Neuronal stem cell (in vitro differentiated cells): Measurements from ENCODE around the gene SOBP. TPM values are rescaled to one million over a fixed set of nuclear protein-coding genes. Genes with fewer than 3 reads are reported as not detected.

Experiments
- DNase-seq: peaks from one replicate; pipeline ENCODE4 v3.0.0-alpha.2; 2013; ENCODE audit warnings: low spot score
- H2AFZ ChIP-seq: one replicate; pipeline ENCODE4 v1.6.1; 2013; ENCODE audit warnings: mild to moderate bottlenecking, low read length, inconsistent platforms
- H2AK5ac ChIP-seq: 2 replicates; pipeline ENCODE4 v1.6.1; 2013; ENCODE audit warnings: low read depth, mild to moderate bottlenecking, inconsistent platforms, low read length, moderate library complexity, mixed read lengths
- H2BK120ac ChIP-seq: 2 replicates; pipeline ENCODE4 v1.6.1; 2013; ENCODE audit warnings: low read depth, mild to moderate bottlenecking, inconsistent platforms, low read length, moderate library complexity, mixed read lengths
- H2BK12ac ChIP-seq: one replicate; pipeline ENCODE4 v1.6.1; 2013; ENCODE audit warnings: low read length, inconsistent platforms
- H2BK15ac ChIP-seq: 2 replicates; pipeline ENCODE4 v1.6.1; 2013; ENCODE audit warnings: mild to moderate bottlenecking, low read length, inconsistent platforms, mixed read lengths
- H2BK5ac ChIP-seq: one replicate; pipeline ENCODE4 v1.6.1; 2013; ENCODE audit warnings: inconsistent platforms, mild to moderate bottlenecking, low read length, moderate library complexity
- H3K14ac ChIP-seq: one replicate; pipeline ENCODE4 v1.6.1; 2013; ENCODE audit warnings: low read length, inconsistent platforms
- H3K18ac ChIP-seq: 2 replicates; pipeline ENCODE4 v1.6.1; 2013; ENCODE audit warnings: low read length, inconsistent platforms
- H3K23ac ChIP-seq: 2 replicates; pipeline ENCODE4 v1.6.1; 2013; ENCODE audit warnings: low read depth, mild to moderate bottlenecking, mixed read lengths, low read length, inconsistent platforms; ENCODE audit not compliant: poor library complexity
- H3K27ac ChIP-seq: replicated peaks from 3 replicates; pipeline ENCODE4 v1.5.1; 2013; ENCODE audit warnings: low read length, inconsistent platforms
- H3K27me3 ChIP-seq, 3 experiments: 2 replicates each; pipeline ENCODE4 v1.6.1; 2013; ENCODE audit warnings: low read length in 3 of 3, mild to moderate bottlenecking in 2 of 3, inconsistent platforms in 1 of 3, low read depth in 1 of 3, mixed read lengths in 1 of 3, moderate library complexity in 1 of 3; ENCODE audit not compliant: control insufficient read depth in 3 of 3, insufficient read depth in 3 of 3
- H3K36me3 ChIP-seq, 2 donors: replicated peaks in 1 of 2; 2 replicates each; pipeline ENCODE4 v1.6.1; 2013; ENCODE audit warnings: low read length in 2 of 2; ENCODE audit not compliant: control insufficient read depth in 2 of 2, insufficient read depth in 2 of 2
- H3K4ac ChIP-seq: 2 replicates; pipeline ENCODE4 v1.6.1; 2013; ENCODE audit warnings: inconsistent platforms, mild to moderate bottlenecking, low read length, moderate library complexity
- H3K4me1 ChIP-seq, 2 donors: 1 replicate in 1 of 2; 2 replicates in 1 of 2; pipeline ENCODE4 v1.6.1; 2013; ENCODE audit warnings: low read length in 2 of 2, low read depth in 1 of 2; ENCODE audit not compliant: control insufficient read depth in 2 of 2, insufficient read depth in 1 of 2
- H3K4me2 ChIP-seq: one replicate; pipeline ENCODE4 v1.6.1; 2013; ENCODE audit warnings: mild to moderate bottlenecking, low read length, inconsistent platforms; ENCODE audit not compliant: insufficient read depth, poor library complexity, severe bottlenecking
- H3K4me3 ChIP-seq, 2 donors: 2 replicates each; pipeline ENCODE4 v1.5.1; 2013; ENCODE audit warnings: low read length in 2 of 2, mild to moderate bottlenecking in 2 of 2, inconsistent platforms in 1 of 2, moderate library complexity in 1 of 2
- H3K79me1 ChIP-seq: one replicate; pipeline ENCODE4 v1.6.1; 2013; ENCODE audit warnings: low read depth, mild to moderate bottlenecking, inconsistent platforms, low read length, moderate library complexity
- H3K9ac ChIP-seq: one replicate; pipeline ENCODE4 v1.6.1; 2013; ENCODE audit warnings: mild to moderate bottlenecking, low read depth, low read length, inconsistent platforms; ENCODE audit not compliant: poor library complexity
- H3K9me3 ChIP-seq, 2 donors: replicated peaks in 1 of 2; 2 replicates each; pipeline versions ENCODE3 to v1.6.1; 2013; ENCODE audit warnings: low read length in 2 of 2, mild to moderate bottlenecking in 2 of 2, inconsistent platforms in 1 of 2, low read depth in 1 of 2, mixed read lengths in 1 of 2, moderate library complexity in 1 of 2; ENCODE audit not compliant: control insufficient read depth in 2 of 2, insufficient read depth in 1 of 2
- H4K8ac ChIP-seq: one replicate; pipeline ENCODE4 v1.6.1; 2013; ENCODE audit warnings: low read depth, mild to moderate bottlenecking, inconsistent platforms, low read length, moderate library complexity
- H4K91ac ChIP-seq: one replicate; pipeline ENCODE4 v1.6.1; 2013; ENCODE audit warnings: low read length, low read depth, mild to moderate bottlenecking, inconsistent platforms; ENCODE audit not compliant: poor library complexity
- WGBS, 2 donors: extraction: QIAGEN DNeasy Blood & Tissue Kit; methylation state at CpG; one replicate each; pipeline ENCODE4 v1.1.7; 2013; ENCODE audit warnings: missing lambda C conversion rate in 2 of 2, mixed read lengths in 1 of 2; ENCODE audit not compliant: insufficient read length in 2 of 2, insufficient replicate concordance in 1 of 2; ENCODE audit errors: extremely low coverage in 2 of 2; 5-methylcytosine and 5-hydroxymethylcytosine counted together
- polyA plus RNA-seq, 2 experiments: library from polyadenylated mRNA; stranded (reverse); fragments of 200-250 nt; gene quantifications; one replicate each; pipeline ENCODE4 v1.2.3, GENCODE V29; 2013

Gene SOBP, protein sequence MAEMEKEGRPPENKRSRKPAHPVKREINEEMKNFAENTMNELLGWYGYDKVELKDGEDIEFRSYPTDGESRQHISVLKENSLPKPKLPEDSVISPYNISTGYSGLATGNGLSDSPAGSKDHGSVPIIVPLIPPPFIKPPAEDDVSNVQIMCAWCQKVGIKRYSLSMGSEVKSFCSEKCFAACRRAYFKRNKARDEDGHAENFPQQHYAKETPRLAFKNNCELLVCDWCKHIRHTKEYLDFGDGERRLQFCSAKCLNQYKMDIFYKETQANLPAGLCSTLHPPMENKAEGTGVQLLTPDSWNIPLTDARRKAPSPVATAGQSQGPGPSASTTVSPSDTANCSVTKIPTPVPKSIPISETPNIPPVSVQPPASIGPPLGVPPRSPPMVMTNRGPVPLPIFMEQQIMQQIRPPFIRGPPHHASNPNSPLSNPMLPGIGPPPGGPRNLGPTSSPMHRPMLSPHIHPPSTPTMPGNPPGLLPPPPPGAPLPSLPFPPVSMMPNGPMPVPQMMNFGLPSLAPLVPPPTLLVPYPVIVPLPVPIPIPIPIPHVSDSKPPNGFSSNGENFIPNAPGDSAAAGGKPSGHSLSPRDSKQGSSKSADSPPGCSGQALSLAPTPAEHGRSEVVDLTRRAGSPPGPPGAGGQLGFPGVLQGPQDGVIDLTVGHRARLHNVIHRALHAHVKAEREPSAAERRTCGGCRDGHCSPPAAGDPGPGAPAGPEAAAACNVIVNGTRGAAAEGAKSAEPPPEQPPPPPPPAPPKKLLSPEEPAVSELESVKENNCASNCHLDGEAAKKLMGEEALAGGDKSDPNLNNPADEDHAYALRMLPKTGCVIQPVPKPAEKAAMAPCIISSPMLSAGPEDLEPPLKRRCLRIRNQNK
- 11.5 TPM for polyA plus RNA-seq (2013, experiment 1 of 2)
- polyA plus RNA-seq (2013, experiment 2 of 2) = 11.8 TPM

DNA sequence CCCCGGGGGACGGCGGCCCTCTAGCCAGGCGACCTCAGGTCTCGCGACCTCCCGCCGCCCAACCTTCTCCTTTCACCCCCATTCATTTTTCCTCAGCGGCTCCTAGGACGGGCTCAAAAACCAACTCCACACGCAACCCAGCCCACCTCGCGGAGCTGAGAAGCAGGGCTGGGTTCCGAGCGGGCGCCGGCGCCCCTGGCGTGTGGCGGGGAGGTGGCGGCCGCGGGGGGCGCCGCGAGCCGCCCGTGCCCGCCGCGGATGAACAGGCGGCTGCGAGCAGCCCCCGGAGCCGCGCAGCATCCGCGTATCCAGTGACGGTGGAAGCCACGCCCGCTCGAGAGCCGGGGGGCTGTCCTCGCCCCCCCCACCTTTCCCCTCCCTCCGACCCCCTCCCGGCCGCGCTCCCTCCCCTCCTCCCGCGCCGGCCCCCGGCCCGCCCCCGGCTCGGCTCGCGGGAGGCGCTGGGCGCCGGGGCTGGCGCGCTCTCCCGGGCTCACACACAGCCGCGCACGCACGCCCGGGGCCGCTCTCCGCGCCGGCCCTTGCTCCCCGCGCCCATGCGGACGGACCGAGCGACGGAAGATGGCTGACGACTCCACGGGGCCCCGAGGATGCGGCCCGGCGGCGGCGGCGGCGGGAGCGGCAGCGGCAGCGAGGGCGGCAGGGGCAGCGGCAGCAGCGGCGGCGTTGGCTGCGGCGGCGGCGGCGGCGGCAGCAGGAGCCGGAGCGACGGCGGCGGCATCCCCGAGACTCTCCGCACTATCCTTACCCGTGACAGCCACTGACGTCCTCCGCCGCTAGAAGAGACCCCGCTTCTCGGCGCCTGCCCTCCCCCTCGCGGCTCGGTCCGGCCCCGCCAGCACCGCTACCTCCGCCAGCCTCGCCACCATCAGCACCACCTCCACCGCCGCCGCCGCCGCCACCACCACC, at the start of gene SOBP:
Gene SOBP, plus strand, starts transcription at position 482 of the 930 bp plus-strand sequence. CDS start 500 bp downstream, outside the sequence.
- H3K36me3 ChIP-seq = peaks cover 0 to 10% of the 10 kb centered on the region in 2 donors
- H3K9me3 ChIP-seq = no peaks in the 10 kb centered on the region
- H2BK5ac ChIP-seq = peak within 1 kb of the TSS; percentile 69
- peak within 1 kb of the TSS; percentile 81 for H2BK15ac ChIP-seq
- peak within 1 kb of the TSS; percentile 97 for H3K18ac ChIP-seq
- H3K79me1 ChIP-seq = peaks cover 4% of the 10 kb centered on the region
- DNase-seq = peak; percentile 67
- no peak within 1 kb of the TSS for H2AK5ac ChIP-seq
- peak within 1 kb of the TSS; percentile 58 for H2BK12ac ChIP-seq
- no peak within 1 kb of the TSS for H3K4ac ChIP-seq
- peaks cover 16% of the 10 kb centered on the region in 2 donors for H3K4me1 ChIP-seq
- no peak within 1 kb of the TSS for H4K8ac ChIP-seq
- H4K91ac ChIP-seq = no peak within 1 kb of the TSS
- H3K23ac ChIP-seq = peak within 1 kb of the TSS; percentile 73
- WGBS, 2 donors = no CpG with 5 or more reads among the region's 130 CpGs
- H3K27ac ChIP-seq = peak within 1 kb of the TSS; percentile 77
- H2BK120ac ChIP-seq = no peak within 1 kb of the TSS
- peak within 1 kb of the TSS; percentile 91 for H3K9ac ChIP-seq
- peak within 1 kb of the TSS; percentile 94 for H2AFZ ChIP-seq
- peak within 1 kb of the TSS; percentile 95 for H3K4me2 ChIP-seq
- H3K14ac ChIP-seq = peak within 1 kb of the TSS; percentile 38
- H3K4me3 ChIP-seq = peak within 1 kb of the TSS; percentile 89 to 92
- peaks cover 0 to 16% (median 0%) of the 10 kb centered on the region in 3 experiments for H3K27me3 ChIP-seq

DNA sequence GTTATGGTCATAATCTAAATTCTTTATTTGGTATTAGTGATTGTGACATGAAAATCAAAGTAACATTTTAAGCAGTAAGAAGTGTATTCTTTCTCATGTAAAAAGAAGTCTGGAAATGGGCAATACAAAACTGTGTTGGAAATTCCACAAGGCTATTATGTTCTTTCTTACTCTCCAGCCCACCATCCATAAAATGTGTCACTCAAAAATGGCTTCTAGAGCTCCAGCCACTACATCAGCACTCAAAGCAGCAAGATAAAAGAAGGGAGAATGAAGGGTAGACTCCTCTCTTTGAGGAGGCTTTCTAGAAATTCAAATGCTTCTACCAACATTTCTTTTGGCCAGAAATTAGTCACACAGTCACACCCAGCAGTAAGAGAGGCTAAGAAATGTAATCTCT, 49.0 kb upstream of the SOBP start:
- Histone ChIP-seq H3K27ac (no peak overlapping the region), H3K4me2 (no peak overlapping the region), H3K9me3 (no peaks in the 10 kb centered on the region), H4K91ac (no peak overlapping the region), H3K23ac (no peak overlapping the region), H2AFZ (no peak overlapping the region), H2BK12ac (no peak overlapping the region), H3K4me3 (no peak overlapping the region), H2BK15ac (no peak overlapping the region), H2BK120ac (no peak overlapping the region), H3K18ac (no peak overlapping the region), H2BK5ac (no peak overlapping the region), H3K4ac (no peak overlapping the region), H3K79me1 (no peaks in the 10 kb centered on the region), H3K27me3 (no peaks in the 10 kb centered on the region), H3K4me1 (no peaks in the 10 kb centered on the region), H2AK5ac (no peak overlapping the region), H3K36me3 (no peaks in the 10 kb centered on the region), H3K9ac (no peak overlapping the region), H4K8ac (no peak overlapping the region), H3K14ac (no peak overlapping the region)
- no peak for DNase-seq

DNA sequence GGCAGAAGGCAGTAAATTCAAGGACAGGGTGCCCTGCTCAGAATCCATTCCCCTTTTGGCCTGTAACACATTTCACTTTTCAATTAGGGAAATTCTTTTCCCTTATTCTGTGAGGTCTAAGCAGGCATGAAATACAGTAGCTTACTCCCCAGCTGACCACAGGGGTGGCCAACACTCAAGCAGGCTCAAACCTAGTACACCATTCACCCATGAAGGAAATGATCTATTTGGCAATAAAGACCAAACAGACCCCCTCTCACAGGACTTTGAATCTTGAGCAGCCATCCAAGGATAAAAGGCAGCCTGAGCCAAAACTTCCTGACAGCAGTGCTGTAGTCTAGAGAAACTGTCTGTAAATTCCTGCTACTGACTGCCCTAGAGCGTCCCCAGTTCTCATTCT, 48.2 kb upstream of the SOBP start:
- no peak overlapping the region for H2AFZ ChIP-seq
- H3K4ac ChIP-seq = no peak overlapping the region
- no peaks in the 10 kb centered on the region for H3K36me3 ChIP-seq
- no peak for DNase-seq
- H3K27me3 ChIP-seq = no peaks in the 10 kb centered on the region
- no peak overlapping the region for H4K91ac ChIP-seq
- no peak overlapping the region for H3K9ac ChIP-seq
- no peak overlapping the region for H2BK15ac ChIP-seq
- H2AK5ac ChIP-seq = no peak overlapping the region
- WGBS, 2 donors = no CpG with 5 or more reads among the region's 1 CpG
- no peak overlapping the region for H3K4me2 ChIP-seq
- H2BK12ac ChIP-seq = no peak overlapping the region
- H2BK5ac ChIP-seq = no peak overlapping the region
- H3K4me1 ChIP-seq = no peaks in the 10 kb centered on the region
- H3K27ac ChIP-seq = no peak overlapping the region
- H2BK120ac ChIP-seq = no peak overlapping the region
- no peak overlapping the region for H4K8ac ChIP-seq
- H3K79me1 ChIP-seq = no peaks in the 10 kb centered on the region
- no peak overlapping the region for H3K14ac ChIP-seq
- H3K4me3 ChIP-seq = no peak overlapping the region
- no peak overlapping the region for H3K18ac ChIP-seq
- no peaks in the 10 kb centered on the region for H3K9me3 ChIP-seq
- H3K23ac ChIP-seq = no peak overlapping the region
